Activated T-cell treated with anti-CD3 and anti-CD28 coated beads, Interleukin-2, amount 50 U/mL, for 72 hours (primary cell): ENCODE measurements around the gene JSRP1. TPM values are rescaled to one million over a fixed set of nuclear protein-coding genes. Genes with fewer than 3 reads are reported as not detected.

Experiments
- ATAC-seq, 2 donors: fragments of 150-1000 bp; cut with Tn5 transposase; replicated peaks in 1 of 2; 2 replicates each; pipeline ENCODE4 v1.10.0; 2021; ENCODE audit warnings: moderate library complexity in 2 of 2, mild to moderate bottlenecking in 1 of 2
- DNase-seq, 2 donors: peaks; one replicate each; pipeline ENCODE4 v3.0.0; 2021 to 2022; ENCODE audit warnings: mixed read lengths in 1 of 2
- H3K27ac Mint-ChIP-seq: one replicate; pipeline ENCODE4 v1.8.0; 2022; ENCODE audit warnings: mild to moderate bottlenecking, moderate library complexity, mixed read lengths
- H3K27me3 Mint-ChIP-seq: one replicate; pipeline ENCODE4 v1.8.0; 2022; ENCODE audit warnings: low read depth, mixed read lengths
- H3K36me3 Mint-ChIP-seq, 2 donors: one replicate each; pipeline ENCODE4 v1.8.0; 2022; ENCODE audit warnings: mixed read lengths in 2 of 2, mild to moderate bottlenecking in 1 of 2; ENCODE audit not compliant: insufficient read depth in 2 of 2
- H3K4me1 Mint-ChIP-seq: one replicate; pipeline ENCODE4 v1.8.0; 2022; ENCODE audit warnings: low read depth, mixed read lengths
- H3K4me3 Mint-ChIP-seq, 2 donors: one replicate each; pipeline ENCODE4 v1.8.0; 2022; ENCODE audit warnings: mild to moderate bottlenecking in 2 of 2, mixed read lengths in 2 of 2, moderate library complexity in 2 of 2
- H3K9me3 Mint-ChIP-seq, 2 donors: one replicate each; pipeline ENCODE4 v1.8.0; 2022; ENCODE audit warnings: mixed read lengths in 2 of 2
- total RNA-seq, 2 donors: library from RNA; stranded (reverse); gene quantifications; one replicate each; pipeline ENCODE4 v1.2.3, GENCODE V29; 2022

The JSRP1 gene
- total RNA-seq, 2 donors from 2014 or later, result 0.72 to 1.6 TPM

- Mint-ChIP-seq H3K36me3 (peaks cover 6 to 16% of the 10 kb centered on the region in 2 donors), H3K4me1 (peaks cover 38% of the 10 kb centered on the region), H3K9me3 (no peaks in the 10 kb centered on the region), H3K27me3 (no peaks in the 10 kb centered on the region), H3K27ac (no peak overlapping the region), H3K4me3 (no peak overlapping the region)
- DNase-seq (no peak), ATAC-seq (no peak)
These were observed 12.7 kb downstream of the JSRP1 start for GRCh38 chr19:2243274-2244124.

GRCh38 chr19:2242816-2243215 lies 13.4 kb downstream of the JSRP1 start:
- ATAC-seq (no peak), DNase-seq (no peak)
- Mint-ChIP-seq H3K4me3 (no peak overlapping the region), H3K9me3 (no peaks in the 10 kb centered on the region), H3K4me1 (peaks cover 44% of the 10 kb centered on the region), H3K27me3 (no peaks in the 10 kb centered on the region), H3K27ac (peak overlapping the region; percentile 41), H3K36me3 (peaks cover 8 to 17% of the 10 kb centered on the region in 2 donors)

- H3K27ac Mint-ChIP-seq, result peak overlapping the region; percentile 41
- H3K4me1 Mint-ChIP-seq, result peaks cover 49% of the 10 kb centered on the region
These were observed 14.1 kb downstream of the JSRP1 start for GRCh38 chr19:2242092-2242537.

GRCh38 chr19:2240881-2241760 lies 15.1 kb downstream of the JSRP1 start:
- H3K27ac Mint-ChIP-seq, result peak overlapping the region; percentile 89
- peak overlapping the region; percentile 94 to 95 for H3K4me3 Mint-ChIP-seq
- peaks cover 49% of the 10 kb centered on the region for H3K4me1 Mint-ChIP-seq
- no peak for ATAC-seq
- no peak for DNase-seq
- H3K27me3 Mint-ChIP-seq, result no peaks in the 10 kb centered on the region
- H3K9me3 Mint-ChIP-seq, result no peaks in the 10 kb centered on the region
- peaks cover 14 to 20% of the 10 kb centered on the region in 2 donors for H3K36me3 Mint-ChIP-seq

More at GRCh38 chr19:2242092-2242537, 14.1 kb downstream of the JSRP1 start:
- Mint-ChIP-seq H3K27me3 (no peaks in the 10 kb centered on the region), H3K9me3 (no peaks in the 10 kb centered on the region), H3K36me3 (peaks cover 10 to 18% of the 10 kb centered on the region in 2 donors), H3K4me3 (peak overlapping the region in 1 of 2 donors; percentile 32)
- DNase-seq (no peak), ATAC-seq (no peak)

- Mint-ChIP-seq H3K4me1 (peaks cover 53% of the 10 kb centered on the region), H3K36me3 (peaks cover 15 to 20% of the 10 kb centered on the region in 2 donors), H3K27me3 (no peaks in the 10 kb centered on the region), H3K9me3 (no peaks in the 10 kb centered on the region), H3K4me3 (peak overlapping the region; percentile 94 to 95), H3K27ac (peak overlapping the region; percentile 89)
- DNase-seq, result no peak
- no peak for ATAC-seq
These were observed 16.1 kb downstream of the JSRP1 start for GRCh38 chr19:2239771-2240770.

- H3K27me3 Mint-ChIP-seq, result no peaks in the 10 kb centered on the region
- no peak for DNase-seq
- H3K4me1 Mint-ChIP-seq, result peaks cover 62% of the 10 kb centered on the region
- H3K9me3 Mint-ChIP-seq, result no peaks in the 10 kb centered on the region
- peak overlapping the region; percentile 94 to 95 for H3K4me3 Mint-ChIP-seq
- H3K27ac Mint-ChIP-seq, result peak overlapping the region; percentile 93
- H3K36me3 Mint-ChIP-seq, result peaks cover 14 to 20% of the 10 kb centered on the region in 2 donors
- no peak for ATAC-seq
These were observed 17.0 kb downstream of the JSRP1 start for GRCh38 chr19:2239173-2239572.

- no peak for DNase-seq
- Mint-ChIP-seq H3K27me3 (no peaks in the 10 kb centered on the region), H3K27ac (peak overlapping the region; percentile 93), H3K4me3 (peak overlapping the region; percentile 94 to 95), H3K9me3 (no peaks in the 10 kb centered on the region), H3K36me3 (peaks cover 16 to 20% of the 10 kb centered on the region in 2 donors), H3K4me1 (peaks cover 66% of the 10 kb centered on the region)
- ATAC-seq, result no peak
These were observed 18.4 kb downstream of the JSRP1 start for GRCh38 chr19:2237869-2238153.

GRCh38 chr19:2237051-2237868 lies 19.0 kb downstream of the JSRP1 start:
- Mint-ChIP-seq H3K4me1 (peaks cover 62% of the 10 kb centered on the region), H3K27me3 (no peaks in the 10 kb centered on the region), H3K36me3 (peaks cover 16 to 20% of the 10 kb centered on the region in 2 donors), H3K4me3 (peak overlapping the region; percentile 94 to 95), H3K27ac (peak overlapping the region; percentile 93), H3K9me3 (no peaks in the 10 kb centered on the region)
- ATAC-seq (no peak), DNase-seq (no peak)

- ATAC-seq (peak; percentile 86), DNase-seq (peak; percentile 98 to 100)
- peak within 1 kb of the TSS; percentile 95 for H3K4me3 Mint-ChIP-seq
- H3K36me3 Mint-ChIP-seq, result peaks cover 16 to 20% of the 10 kb centered on the region in 2 donors
- peaks cover 57% of the 10 kb centered on the region for H3K4me1 Mint-ChIP-seq
- H3K9me3 Mint-ChIP-seq, result no peaks in the 10 kb centered on the region
- H3K27ac Mint-ChIP-seq, result peak within 1 kb of the TSS; percentile 96
- no peaks in the 10 kb centered on the region for H3K27me3 Mint-ChIP-seq
These were observed 19.7 kb downstream of the JSRP1 start, which contains the start of the genes PLEKHJ1 and SF3A2 for GRCh38 chr19:2236314-2237050. TSS of gene PLEKHJ1 (minus strand) at chr19:2236329. CDS start at chr19:2236248, 81 bp downstream. TSS of gene SF3A2 (plus strand) at chr19:2236824. CDS start at chr19:2243419, 6,595 bp downstream.

GRCh38 chr19:2236064-2236313 lies 20.2 kb downstream of the JSRP1 start:
- DNase-seq (no peak), ATAC-seq (no peak)
- Mint-ChIP-seq H3K27ac (no peak overlapping the region), H3K4me3 (peak overlapping the region; percentile 94 to 95), H3K4me1 (peaks cover 52% of the 10 kb centered on the region), H3K9me3 (no peaks in the 10 kb centered on the region), H3K27me3 (no peaks in the 10 kb centered on the region), H3K36me3 (peaks cover 16% of the 10 kb centered on the region in 2 donors)

- Mint-ChIP-seq H3K36me3 (peaks cover 14 to 16% of the 10 kb centered on the region in 2 donors), H3K27me3 (no peaks in the 10 kb centered on the region), H3K4me3 (peak overlapping the region; percentile 94 to 95), H3K9me3 (no peaks in the 10 kb centered on the region), H3K27ac (peak overlapping the region; percentile 69), H3K4me1 (peaks cover 47% of the 10 kb centered on the region)
- ATAC-seq (peak; percentile 20), DNase-seq (peak; percentile 41 to 45)
These were observed 20.7 kb downstream of the JSRP1 start for GRCh38 chr19:2235381-2236063.
